Vagina (tissue), 2 donors: ENCODE results near the gene DCC. TPM values are rescaled to one million over a fixed set of nuclear protein-coding genes. Genes with fewer than 3 reads are reported as not detected.

ENCODE experiments used
- DNase-seq, 2 donors: peaks; one replicate each; pipeline ENCODE4 v3.0.0-alpha.2; 2017; ENCODE audit errors: extremely low spot score in 2 of 2
- H3K27ac ChIP-seq: fragments of 200-600 bp; sonication (generic); one replicate; pipeline ENCODE4 v1.5.1; 2019
- H3K27me3 ChIP-seq: fragments of 200-600 bp; sonication (generic); one replicate; pipeline ENCODE4 v1.5.1; 2019
- H3K36me3 ChIP-seq, 2 donors: fragments of 200-600 bp; sonication (generic); one replicate each; pipeline ENCODE4 v1.5.1; 2017 to 2019
- H3K4me1 ChIP-seq: fragments of 200-600 bp; sonication (generic); one replicate; pipeline ENCODE4 v1.5.1; 2019
- H3K4me3 ChIP-seq, 2 donors: fragments of 200-600 bp; sonication (generic); 1 replicate in 1 of 2; 2 replicates in 1 of 2; pipeline ENCODE4 v1.5.1; 2016 to 2019
- H3K9me3 ChIP-seq: fragments of 200-600 bp; sonication (generic); one replicate; pipeline ENCODE4 v1.5.1; 2019
- POLR2A ChIP-seq, 2 donors: fragments of 450-650 bp; IDR thresholded peaks; one replicate each; pipeline ENCODE4 v1.6.1; 2017; ENCODE audit warnings: antibody characterized with exemption in 2 of 2, mild to moderate bottlenecking in 2 of 2, moderate library complexity in 2 of 2
- POLR2AphosphoS5 ChIP-seq, 2 donors: sonication (generic); formaldehyde crosslinking; IDR thresholded peaks; one replicate each; pipeline ENCODE4 v1.9.0; 2017; ENCODE audit warnings: antibody characterized with exemption in 2 of 2, mild to moderate bottlenecking in 2 of 2, low read depth in 1 of 2; ENCODE audit not compliant: insufficient read depth in 1 of 2
- intact Hi-C: fragments of 100-400 bp; cut with DNase I; formaldehyde crosslinking; loops from one replicate; pipeline ENCODE4 v1.15.1; 2023
- total RNA-seq: library from RNA; depleted of rRNA; stranded (reverse); fragments of >200 nt; gene quantifications from one replicate; pipeline ENCODE4 v1.2.3, GENCODE V29; 2016
- TF ChIP-seq, protein P1 (sequence below), 3 experiments: fragments of 450-650 bp in 2 of 3; fragments of 200-600 bp in 1 of 3; sonication (generic) in 1 of 3; IDR thresholded peaks; one replicate each; pipeline ENCODE4 v1.5.1; 2017 to 2019; ENCODE audit warnings: antibody characterized with exemption in 3 of 3, mild to moderate bottlenecking in 2 of 3, moderate library complexity in 2 of 3

Gene DCC
- total RNA-seq, 1 donor from 2014 or later, result not detected

GRCh38 chr18:52636536-52636935, 296.5 kb downstream of the DCC start:
- H3K36me3 ChIP-seq, result no peaks in the 10 kb centered on the region
- DNase-seq, result no peak
- no peak overlapping the region for H3K27ac ChIP-seq
- intact Hi-C loops, result no loop called here
- peaks cover 4% of the 10 kb centered on the region for H3K9me3 ChIP-seq
- TF ChIP-seq POLR2A (IDR thresholded peaks at IDR 0.05) (no peak), POLR2AphosphoS5 (IDR thresholded peaks at IDR 0.05; ENCODE audit: insufficient read depth in 1 of 2, low read depth in 1 of 2) (no peak)
- TF ChIP-seq, protein P1, sequence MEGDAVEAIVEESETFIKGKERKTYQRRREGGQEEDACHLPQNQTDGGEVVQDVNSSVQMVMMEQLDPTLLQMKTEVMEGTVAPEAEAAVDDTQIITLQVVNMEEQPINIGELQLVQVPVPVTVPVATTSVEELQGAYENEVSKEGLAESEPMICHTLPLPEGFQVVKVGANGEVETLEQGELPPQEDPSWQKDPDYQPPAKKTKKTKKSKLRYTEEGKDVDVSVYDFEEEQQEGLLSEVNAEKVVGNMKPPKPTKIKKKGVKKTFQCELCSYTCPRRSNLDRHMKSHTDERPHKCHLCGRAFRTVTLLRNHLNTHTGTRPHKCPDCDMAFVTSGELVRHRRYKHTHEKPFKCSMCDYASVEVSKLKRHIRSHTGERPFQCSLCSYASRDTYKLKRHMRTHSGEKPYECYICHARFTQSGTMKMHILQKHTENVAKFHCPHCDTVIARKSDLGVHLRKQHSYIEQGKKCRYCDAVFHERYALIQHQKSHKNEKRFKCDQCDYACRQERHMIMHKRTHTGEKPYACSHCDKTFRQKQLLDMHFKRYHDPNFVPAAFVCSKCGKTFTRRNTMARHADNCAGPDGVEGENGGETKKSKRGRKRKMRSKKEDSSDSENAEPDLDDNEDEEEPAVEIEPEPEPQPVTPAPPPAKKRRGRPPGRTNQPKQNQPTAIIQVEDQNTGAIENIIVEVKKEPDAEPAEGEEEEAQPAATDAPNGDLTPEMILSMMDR (IDR thresholded peaks at IDR 0.05), result no peak
- no peaks in the 10 kb centered on the region for H3K27me3 ChIP-seq
- H3K4me1 ChIP-seq, result no peaks in the 10 kb centered on the region
- H3K4me3 ChIP-seq, result no peak overlapping the region

DNA sequence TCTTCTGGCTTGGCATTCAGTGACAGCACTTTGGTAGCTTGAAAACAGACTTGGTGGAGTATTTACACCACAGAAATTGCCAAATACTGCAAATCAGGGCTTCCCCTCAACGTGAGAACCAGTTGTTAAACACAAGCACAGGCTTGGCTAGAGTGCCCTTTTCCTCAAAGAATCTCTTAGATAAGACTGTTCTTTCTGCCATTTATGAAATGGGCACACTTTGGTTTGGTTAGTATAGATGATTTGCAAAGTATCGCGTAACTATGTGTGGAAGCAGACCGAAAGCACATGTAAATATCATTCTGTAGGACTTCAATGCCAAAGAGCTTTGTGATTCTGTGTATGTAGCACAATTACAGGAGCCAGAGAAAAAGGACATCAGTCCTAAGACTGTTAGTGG, 308.2 kb downstream of the DCC start:
- Histone ChIP-seq H3K9me3 (no peaks in the 10 kb centered on the region), H3K36me3 (no peaks in the 10 kb centered on the region), H3K27me3 (no peaks in the 10 kb centered on the region), H3K27ac (no peak overlapping the region), H3K4me3 (no peak overlapping the region), H3K4me1 (no peaks in the 10 kb centered on the region)
- DNase-seq, result no peak
- intact Hi-C loops, result no loop called here
- no peak for TF ChIP-seq POLR2A (IDR thresholded peaks at IDR 0.05)
- TF ChIP-seq POLR2AphosphoS5 (IDR thresholded peaks at IDR 0.05; ENCODE audit: insufficient read depth in 1 of 2, low read depth in 1 of 2), result no peak
- TF ChIP-seq, protein P1 (IDR thresholded peaks at IDR 0.05), result no peak

GRCh38 chr18:52652391-52652790, 312.4 kb downstream of the DCC start:
- no peaks in the 10 kb centered on the region for H3K27me3 ChIP-seq
- H3K4me1 ChIP-seq, result no peaks in the 10 kb centered on the region
- no peak overlapping the region for H3K27ac ChIP-seq
- H3K4me3 ChIP-seq, result no peak overlapping the region
- TF ChIP-seq POLR2AphosphoS5 (IDR thresholded peaks at IDR 0.05; ENCODE audit: insufficient read depth in 1 of 2, low read depth in 1 of 2) (no peak), POLR2A (IDR thresholded peaks at IDR 0.05) (no peak)
- TF ChIP-seq, protein P1 (IDR thresholded peaks at IDR 0.05), result no peak
- intact Hi-C loops, result no loop called here
- DNase-seq, result no peak
- H3K9me3 ChIP-seq, result no peaks in the 10 kb centered on the region
- H3K36me3 ChIP-seq, result no peaks in the 10 kb centered on the region

DNA sequence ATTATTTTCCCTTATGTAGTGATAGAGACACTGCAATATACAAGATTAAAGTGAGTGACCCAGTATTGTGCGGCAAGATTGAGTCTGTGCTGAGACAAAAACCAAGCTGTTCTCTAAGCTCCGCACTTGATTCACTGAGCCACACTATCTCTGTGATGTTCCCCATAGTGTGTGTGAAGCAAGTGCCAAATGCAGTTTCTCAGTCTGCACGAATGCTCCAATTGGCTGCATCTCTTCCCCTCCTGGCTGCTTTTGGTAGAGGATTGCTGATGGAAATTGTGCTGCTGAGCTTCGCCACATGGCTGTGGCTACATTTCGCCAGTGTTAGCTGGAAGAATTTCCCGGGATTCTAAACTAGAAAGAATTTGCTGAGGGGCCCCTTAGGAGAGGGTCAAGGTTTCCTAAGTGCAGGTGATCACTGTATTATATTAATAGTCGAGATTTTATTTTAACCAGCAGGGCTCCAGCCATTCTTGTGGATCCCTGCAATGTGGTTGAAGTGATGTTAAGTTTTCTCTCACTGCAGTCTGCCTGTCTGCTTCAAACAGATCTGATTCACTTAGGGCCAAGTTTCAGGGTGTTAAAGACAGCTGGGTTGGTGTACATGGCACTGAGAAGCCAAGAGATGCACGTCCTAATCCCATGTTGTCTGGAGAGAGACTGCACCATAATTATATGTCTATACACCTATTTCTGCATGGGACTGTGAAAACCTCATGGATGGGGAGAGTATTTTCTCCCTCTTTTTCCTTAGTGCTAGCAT, 317.2 kb downstream of the DCC start:
- Histone ChIP-seq H3K4me1 (no peaks in the 10 kb centered on the region), H3K27me3 (no peaks in the 10 kb centered on the region), H3K9me3 (no peaks in the 10 kb centered on the region), H3K4me3 (no peak overlapping the region), H3K27ac (no peak overlapping the region), H3K36me3 (no peaks in the 10 kb centered on the region)
- intact Hi-C loops, result no loop called here
- no peak for DNase-seq
- TF ChIP-seq POLR2A (IDR thresholded peaks at IDR 0.05) (no peak), POLR2AphosphoS5 (IDR thresholded peaks at IDR 0.05; ENCODE audit: insufficient read depth in 1 of 2, low read depth in 1 of 2) (no peak)
- TF ChIP-seq, protein P1 (IDR thresholded peaks at IDR 0.05), result no peak

- Histone ChIP-seq H3K27me3 (no peaks in the 10 kb centered on the region), H3K4me1 (no peaks in the 10 kb centered on the region), H3K4me3 (no peak overlapping the region), H3K9me3 (no peaks in the 10 kb centered on the region), H3K36me3 (no peaks in the 10 kb centered on the region), H3K27ac (no peak overlapping the region)
- TF ChIP-seq, protein P1 (IDR thresholded peaks at IDR 0.05), result no peak
- TF ChIP-seq POLR2AphosphoS5 (IDR thresholded peaks at IDR 0.05; ENCODE audit: insufficient read depth in 1 of 2, low read depth in 1 of 2) (no peak), POLR2A (IDR thresholded peaks at IDR 0.05) (no peak)
- intact Hi-C loops, result no loop called here
- no peak for DNase-seq
Measured at GRCh38 chr18:52667463-52668065, 327.6 kb downstream of the DCC start.
